K562 (cell line): ENCODE data around the gene SMC5. TPM values are rescaled to one million over a fixed set of nuclear protein-coding genes. Genes with fewer than 3 reads are reported as not detected.

Experiments used
- PHTF2 ChIP-seq: fragments of 250-450 bp; sonication (Bioruptor Pico); IDR thresholded peaks from 2 replicates; pipeline ENCODE4 v1.5.0; 2021; ENCODE audit warnings: mild to moderate bottlenecking
- POLR2AphosphoS2 ChIP-seq: IDR thresholded peaks from 2 replicates; pipeline ENCODE4 v1.6.1; 2012; ENCODE audit warnings: low read length, improper control_type of control experiment
- TAF9B ChIP-seq: fragments of 450-650 bp; IDR thresholded peaks from 2 replicates; pipeline ENCODE4 v1.6.1; 2018; ENCODE audit warnings: mild to moderate bottlenecking; ENCODE audit not compliant: partially characterized antibody
- TRIM24 ChIP-seq, 2 experiments: fragments of 450-650 bp; IDR thresholded peaks; 2 replicates each; pipeline ENCODE4 v1.6.1; 2016
- XRCC4 ChIP-seq: IDR thresholded peaks from one replicate; pipeline ENCODE4 v1.6.1; 2011; ENCODE audit not compliant: insufficient read depth, insufficient read length; ENCODE audit errors: extremely low read depth
- ZNF717 ChIP-seq: fragments of 250-450 bp; sonication (Bioruptor Pico); IDR thresholded peaks from 2 replicates; pipeline ENCODE4 v1.5.0; 2021
- polyA plus RNA-seq, 8 experiments: library from polyadenylated mRNA; depleted of rRNA in 4 of 8; stranded (reverse) in 5 of 8; unstranded in 3 of 8; fragments of >200 nt; fragmentation: Nextera tagmentation in 2 of 8; fragmentation: Illumina TruSeq in 1 of 8; extraction: Ambion mirVana in 2 of 8; extraction: Trizol in 1 of 8; gene quantifications; 2 replicates each; pipeline versions ENCODE4 v1.2.1 to v1.2.3, GENCODE V29; 2011 to 2014; ENCODE audit warnings: inconsistent platforms in 1 of 8, missing spikeins in 1 of 8
- total RNA-seq, 7 experiments: library from RNA; depleted of rRNA in 6 of 7; stranded (reverse); fragments of >200 nt in 6 of 7; fragmentation: Illumina TruSeq in 2 of 7; extraction: Trizol in 2 of 7; gene quantifications; 2 replicates each; pipeline versions ENCODE4 v1.2.1 to v1.2.3, GENCODE V29; 2011 to 2021; ENCODE audit warnings: low replicate concordance in 1 of 7
- TF ChIP-seq, protein P1 (sequence below): sonication (generic); formaldehyde crosslinking; IDR thresholded peaks from 2 replicates; pipeline ENCODE4 v1.8.0; 2023; ENCODE audit warnings: mild to moderate bottlenecking, missing genetic modification reagents
- TF ChIP-seq, protein P2 (sequence below): sonication (generic); formaldehyde crosslinking; IDR thresholded peaks from 2 replicates; pipeline ENCODE4 v1.8.1; 2023; ENCODE audit warnings: missing genetic modification reagents, mild to moderate bottlenecking, borderline replicate concordance
- TF ChIP-seq, protein P3 (sequence below): fragments of 450-650 bp; formaldehyde crosslinking; IDR thresholded peaks from 2 replicates; pipeline ENCODE4 v1.4.0; 2020; ENCODE audit warnings: mild to moderate bottlenecking, moderate library complexity
- TF ChIP-seq, protein P4 (sequence below): fragments of 450-650 bp; IDR thresholded peaks from 2 replicates; pipeline ENCODE4 v1.6.1; 2016; ENCODE audit warnings: low read depth, mild to moderate bottlenecking, moderate library complexity
- TF ChIP-seq, protein P5 (sequence below): fragments of 450-650 bp; formaldehyde crosslinking; IDR thresholded peaks from 2 replicates; pipeline ENCODE4 v1.4.0; 2020; ENCODE audit warnings: mild to moderate bottlenecking, moderate library complexity
- TF ChIP-seq, protein P6 (sequence below): fragments of 250-450 bp; sonication (Bioruptor Pico); IDR thresholded peaks from 2 replicates; pipeline ENCODE4 v1.8.0; 2021; ENCODE audit warnings: borderline replicate concordance, mild to moderate bottlenecking, moderate library complexity; ENCODE audit not compliant: poor library complexity, severe bottlenecking

Gene SMC5
- total and polyA plus RNA-seq, 9 of the 15 experiments (the other 6 are each of a cell fraction or from before 2014, with no cell fraction given), result 3.5 to 43.2 (median 21.4) TPM

DNA sequence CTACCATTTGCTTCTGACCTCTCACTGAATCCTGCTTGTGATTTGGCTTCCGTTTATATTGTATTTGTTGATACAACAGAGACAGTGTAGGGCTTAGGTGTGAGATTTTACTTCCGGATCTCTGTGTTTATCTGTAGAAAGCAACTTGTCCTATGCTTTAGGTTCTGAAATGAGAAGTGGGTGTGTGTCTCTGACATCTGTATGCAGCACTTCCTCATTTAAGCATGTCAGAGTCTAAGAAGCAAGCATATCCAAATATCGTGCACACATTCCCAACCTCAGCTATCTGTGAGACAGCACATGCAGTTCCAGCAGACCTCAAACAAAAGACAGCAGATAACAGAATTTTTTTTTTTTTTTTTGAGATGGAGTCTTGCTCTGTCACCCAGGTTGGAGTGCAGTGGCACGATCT lies 139.4 kb downstream of the SMC5 start (continued):
- TF ChIP-seq, protein P1, sequence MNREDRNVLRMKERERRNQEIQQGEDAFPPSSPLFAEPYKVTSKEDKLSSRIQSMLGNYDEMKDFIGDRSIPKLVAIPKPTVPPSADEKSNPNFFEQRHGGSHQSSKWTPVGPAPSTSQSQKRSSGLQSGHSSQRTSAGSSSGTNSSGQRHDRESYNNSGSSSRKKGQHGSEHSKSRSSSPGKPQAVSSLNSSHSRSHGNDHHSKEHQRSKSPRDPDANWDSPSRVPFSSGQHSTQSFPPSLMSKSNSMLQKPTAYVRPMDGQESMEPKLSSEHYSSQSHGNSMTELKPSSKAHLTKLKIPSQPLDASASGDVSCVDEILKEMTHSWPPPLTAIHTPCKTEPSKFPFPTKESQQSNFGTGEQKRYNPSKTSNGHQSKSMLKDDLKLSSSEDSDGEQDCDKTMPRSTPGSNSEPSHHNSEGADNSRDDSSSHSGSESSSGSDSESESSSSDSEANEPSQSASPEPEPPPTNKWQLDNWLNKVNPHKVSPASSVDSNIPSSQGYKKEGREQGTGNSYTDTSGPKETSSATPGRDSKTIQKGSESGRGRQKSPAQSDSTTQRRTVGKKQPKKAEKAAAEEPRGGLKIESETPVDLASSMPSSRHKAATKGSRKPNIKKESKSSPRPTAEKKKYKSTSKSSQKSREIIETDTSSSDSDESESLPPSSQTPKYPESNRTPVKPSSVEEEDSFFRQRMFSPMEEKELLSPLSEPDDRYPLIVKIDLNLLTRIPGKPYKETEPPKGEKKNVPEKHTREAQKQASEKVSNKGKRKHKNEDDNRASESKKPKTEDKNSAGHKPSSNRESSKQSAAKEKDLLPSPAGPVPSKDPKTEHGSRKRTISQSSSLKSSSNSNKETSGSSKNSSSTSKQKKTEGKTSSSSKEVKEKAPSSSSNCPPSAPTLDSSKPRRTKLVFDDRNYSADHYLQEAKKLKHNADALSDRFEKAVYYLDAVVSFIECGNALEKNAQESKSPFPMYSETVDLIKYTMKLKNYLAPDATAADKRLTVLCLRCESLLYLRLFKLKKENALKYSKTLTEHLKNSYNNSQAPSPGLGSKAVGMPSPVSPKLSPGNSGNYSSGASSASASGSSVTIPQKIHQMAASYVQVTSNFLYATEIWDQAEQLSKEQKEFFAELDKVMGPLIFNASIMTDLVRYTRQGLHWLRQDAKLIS (CRISPR knock-in tag), result no peak
- TF ChIP-seq, protein P2, sequence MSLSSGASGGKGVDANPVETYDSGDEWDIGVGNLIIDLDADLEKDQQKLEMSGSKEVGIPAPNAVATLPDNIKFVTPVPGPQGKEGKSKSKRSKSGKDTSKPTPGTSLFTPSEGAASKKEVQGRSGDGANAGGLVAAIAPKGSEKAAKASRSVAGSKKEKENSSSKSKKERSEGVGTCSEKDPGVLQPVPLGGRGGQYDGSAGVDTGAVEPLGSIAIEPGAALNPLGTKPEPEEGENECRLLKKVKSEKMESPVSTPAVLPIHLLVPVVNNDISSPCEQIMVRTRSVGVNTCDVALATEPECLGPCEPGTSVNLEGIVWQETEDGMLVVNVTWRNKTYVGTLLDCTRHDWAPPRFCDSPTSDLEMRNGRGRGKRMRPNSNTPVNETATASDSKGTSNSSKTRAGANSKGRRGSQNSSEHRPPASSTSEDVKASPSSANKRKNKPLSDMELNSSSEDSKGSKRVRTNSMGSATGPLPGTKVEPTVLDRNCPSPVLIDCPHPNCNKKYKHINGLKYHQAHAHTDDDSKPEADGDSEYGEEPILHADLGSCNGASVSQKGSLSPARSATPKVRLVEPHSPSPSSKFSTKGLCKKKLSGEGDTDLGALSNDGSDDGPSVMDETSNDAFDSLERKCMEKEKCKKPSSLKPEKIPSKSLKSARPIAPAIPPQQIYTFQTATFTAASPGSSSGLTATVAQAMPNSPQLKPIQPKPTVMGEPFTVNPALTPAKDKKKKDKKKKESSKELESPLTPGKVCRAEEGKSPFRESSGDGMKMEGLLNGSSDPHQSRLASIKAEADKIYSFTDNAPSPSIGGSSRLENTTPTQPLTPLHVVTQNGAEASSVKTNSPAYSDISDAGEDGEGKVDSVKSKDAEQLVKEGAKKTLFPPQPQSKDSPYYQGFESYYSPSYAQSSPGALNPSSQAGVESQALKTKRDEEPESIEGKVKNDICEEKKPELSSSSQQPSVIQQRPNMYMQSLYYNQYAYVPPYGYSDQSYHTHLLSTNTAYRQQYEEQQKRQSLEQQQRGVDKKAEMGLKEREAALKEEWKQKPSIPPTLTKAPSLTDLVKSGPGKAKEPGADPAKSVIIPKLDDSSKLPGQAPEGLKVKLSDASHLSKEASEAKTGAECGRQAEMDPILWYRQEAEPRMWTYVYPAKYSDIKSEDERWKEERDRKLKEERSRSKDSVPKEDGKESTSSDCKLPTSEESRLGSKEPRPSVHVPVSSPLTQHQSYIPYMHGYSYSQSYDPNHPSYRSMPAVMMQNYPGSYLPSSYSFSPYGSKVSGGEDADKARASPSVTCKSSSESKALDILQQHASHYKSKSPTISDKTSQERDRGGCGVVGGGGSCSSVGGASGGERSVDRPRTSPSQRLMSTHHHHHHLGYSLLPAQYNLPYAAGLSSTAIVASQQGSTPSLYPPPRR, result no peak; the same call in 1 of the 2 replicates
- TF ChIP-seq, protein P3, sequence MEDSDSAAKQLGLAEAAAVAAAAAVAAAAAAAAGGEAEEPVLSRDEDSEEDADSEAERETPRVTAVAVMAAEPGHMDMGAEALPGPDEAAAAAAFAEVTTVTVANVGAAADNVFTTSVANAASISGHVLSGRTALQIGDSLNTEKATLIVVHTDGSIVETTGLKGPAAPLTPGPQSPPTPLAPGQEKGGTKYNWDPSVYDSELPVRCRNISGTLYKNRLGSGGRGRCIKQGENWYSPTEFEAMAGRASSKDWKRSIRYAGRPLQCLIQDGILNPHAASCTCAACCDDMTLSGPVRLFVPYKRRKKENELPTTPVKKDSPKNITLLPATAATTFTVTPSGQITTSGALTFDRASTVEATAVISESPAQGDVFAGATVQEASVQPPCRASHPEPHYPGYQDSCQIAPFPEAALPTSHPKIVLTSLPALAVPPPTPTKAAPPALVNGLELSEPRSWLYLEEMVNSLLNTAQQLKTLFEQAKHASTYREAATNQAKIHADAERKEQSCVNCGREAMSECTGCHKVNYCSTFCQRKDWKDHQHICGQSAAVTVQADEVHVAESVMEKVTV (CRISPR knock-in tag), result no peak
- TF ChIP-seq, protein P4, sequence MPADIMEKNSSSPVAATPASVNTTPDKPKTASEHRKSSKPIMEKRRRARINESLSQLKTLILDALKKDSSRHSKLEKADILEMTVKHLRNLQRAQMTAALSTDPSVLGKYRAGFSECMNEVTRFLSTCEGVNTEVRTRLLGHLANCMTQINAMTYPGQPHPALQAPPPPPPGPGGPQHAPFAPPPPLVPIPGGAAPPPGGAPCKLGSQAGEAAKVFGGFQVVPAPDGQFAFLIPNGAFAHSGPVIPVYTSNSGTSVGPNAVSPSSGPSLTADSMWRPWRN, result peak; percentile 70
- TF ChIP-seq PHTF2 (CRISPR knock-in tag) (no peak), XRCC4 (no peak), TRIM24 (IDR thresholded peaks at IDR 0.05) (peak; percentile 87 to 91), TAF9B (peak; percentile 70), POLR2AphosphoS2 (no peak), ZNF717 (CRISPR knock-in tag) (no peak)
- TF ChIP-seq, protein P5, sequence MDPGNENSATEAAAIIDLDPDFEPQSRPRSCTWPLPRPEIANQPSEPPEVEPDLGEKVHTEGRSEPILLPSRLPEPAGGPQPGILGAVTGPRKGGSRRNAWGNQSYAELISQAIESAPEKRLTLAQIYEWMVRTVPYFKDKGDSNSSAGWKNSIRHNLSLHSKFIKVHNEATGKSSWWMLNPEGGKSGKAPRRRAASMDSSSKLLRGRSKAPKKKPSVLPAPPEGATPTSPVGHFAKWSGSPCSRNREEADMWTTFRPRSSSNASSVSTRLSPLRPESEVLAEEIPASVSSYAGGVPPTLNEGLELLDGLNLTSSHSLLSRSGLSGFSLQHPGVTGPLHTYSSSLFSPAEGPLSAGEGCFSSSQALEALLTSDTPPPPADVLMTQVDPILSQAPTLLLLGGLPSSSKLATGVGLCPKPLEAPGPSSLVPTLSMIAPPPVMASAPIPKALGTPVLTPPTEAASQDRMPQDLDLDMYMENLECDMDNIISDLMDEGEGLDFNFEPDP, result no peak
- TF ChIP-seq, protein P6, sequence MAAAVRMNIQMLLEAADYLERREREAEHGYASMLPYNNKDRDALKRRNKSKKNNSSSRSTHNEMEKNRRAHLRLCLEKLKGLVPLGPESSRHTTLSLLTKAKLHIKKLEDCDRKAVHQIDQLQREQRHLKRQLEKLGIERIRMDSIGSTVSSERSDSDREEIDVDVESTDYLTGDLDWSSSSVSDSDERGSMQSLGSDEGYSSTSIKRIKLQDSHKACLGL (CRISPR knock-in tag), result no peak
